Fibroblast of skin of scalp (primary cell): Measurements from ENCODE around the gene ZBTB7B.
A peak's percentile ranks its signal among the peaks of the same experiment; 100 is the strongest.
"Not testable (repeated sequence)": the region's sequence is repeated elsewhere in the genome, so short reads cannot be mapped to it uniquely, and the experiment has no call there.

Experiments used
- DNase-seq: peaks from one replicate; pipeline ENCODE4 v3.0.0-alpha.2; 2013

The ZBTB7B gene

GRCh38 chr1:154969246-154969645 lies 33.4 kb upstream of the ZBTB7B start:
- DNase-seq, result no peak

GRCh38 chr1:154969860-154970452 lies 32.6 kb upstream of the ZBTB7B start:
- no peak for DNase-seq

GRCh38 chr1:154970631-154971340 lies 31.8 kb upstream of the ZBTB7B start, which contains the start of gene SHC1:
SHC1 (minus strand) TSS chr1:154970747; CDS start chr1:154970526, 221 bp downstream.
- DNase-seq, result peak; percentile 97

GRCh38 chr1:154971341-154971998 lies 31.1 kb upstream of the ZBTB7B start:
- DNase-seq, result no peak

- peak; percentile 89 for DNase-seq
Measured at GRCh38 chr1:154972213-154972516, 30.4 kb upstream of the ZBTB7B start.

GRCh38 chr1:154972517-154973343 lies 29.9 kb upstream of the ZBTB7B start:
- DNase-seq, result peak; percentile 98

- DNase-seq, result peak; percentile 98
Measured at GRCh38 chr1:154973344-154974101, 29.1 kb upstream of the ZBTB7B start.

- DNase-seq, result peak; percentile 100
Measured at GRCh38 chr1:154974102-154974807, 28.3 kb upstream of the ZBTB7B start, which contains the start of gene CKS1B. CKS1B (plus strand) TSS chr1:154974681; CDS start chr1:154974746, 65 bp downstream.

- peak; percentile 97 for DNase-seq
Measured at GRCh38 chr1:154974808-154975408, 27.7 kb upstream of the ZBTB7B start.

GRCh38 chr1:154975409-154976059 lies 27.1 kb upstream of the ZBTB7B start:
- DNase-seq, result peak; percentile 60

- not testable (repeated sequence) for DNase-seq
Measured at GRCh38 chr1:154977762-154978161, 24.8 kb upstream of the ZBTB7B start.

- no peak for DNase-seq
Measured at GRCh38 chr1:154978360-154978759, 24.2 kb upstream of the ZBTB7B start.

GRCh38 chr1:154982341-154982740 lies 20.3 kb upstream of the ZBTB7B start:
- DNase-seq, result no peak

- peak; percentile 100 for DNase-seq
Measured at GRCh38 chr1:154982897-154983648, 19.5 kb upstream of the ZBTB7B start, which contains the start of gene FLAD1. FLAD1 (plus strand) TSS chr1:154983344; CDS start chr1:154983695, 351 bp downstream.

- no peak for DNase-seq
Measured at GRCh38 chr1:154983776-154984466, 18.7 kb upstream of the ZBTB7B start.

- DNase-seq, result not testable (repeated sequence)
Measured at GRCh38 chr1:154986736-154987135, 15.9 kb upstream of the ZBTB7B start.

GRCh38 chr1:154987326-154987725 lies 15.3 kb upstream of the ZBTB7B start:
- no peak for DNase-seq

GRCh38 chr1:154988058-154988954 lies 14.3 kb upstream of the ZBTB7B start:
- no peak for DNase-seq
